DMS79 (cell line): ENCODE results near the gene MAST1.
"Not testable (repeated sequence)": the region's sequence is repeated elsewhere in the genome, so short reads cannot be mapped to it uniquely, and the experiment has no call there.

Experiments
- DNase-seq: peaks from one replicate; lab custom pipeline; 2025; lab: John Stamatoyannopoulos, UW

Gene MAST1

DNA sequence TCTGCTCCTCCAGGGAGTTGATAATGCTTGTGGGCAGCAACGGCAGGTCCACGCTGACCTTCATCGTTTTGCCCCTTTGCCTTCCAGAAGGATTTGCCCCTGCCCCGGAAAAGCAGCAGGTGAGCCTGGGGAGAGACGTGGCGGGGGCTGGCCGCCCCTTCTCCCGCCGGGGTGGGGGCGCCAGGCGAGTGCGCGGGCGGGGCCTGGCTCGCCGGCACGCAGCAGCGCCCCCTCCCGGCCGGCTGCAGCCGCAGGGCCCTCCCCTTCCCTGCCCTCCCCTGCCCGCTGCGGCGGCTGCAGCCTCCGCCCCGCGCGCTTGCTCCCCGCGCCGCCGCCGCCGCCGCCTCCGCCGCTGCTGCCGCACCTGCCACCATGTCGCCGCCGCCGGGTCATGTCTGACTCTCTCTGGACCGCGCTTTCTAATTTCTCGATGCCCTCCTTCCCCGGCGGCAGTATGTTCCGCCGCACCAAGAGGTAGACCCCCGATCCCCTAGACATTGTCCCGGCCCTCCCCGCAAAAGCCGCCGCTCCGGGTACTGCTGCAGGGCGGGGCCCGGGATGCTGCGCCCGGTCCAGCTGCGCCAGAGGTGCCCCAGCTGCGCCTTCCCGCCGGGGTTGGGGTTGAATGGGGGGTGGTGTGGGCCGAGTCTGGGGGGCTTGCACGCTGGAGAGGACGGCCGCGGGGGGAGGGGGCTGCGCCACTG is at the start of gene MAST1:
MAST1 (plus strand) TSS at position 334 of the 704 bp plus-strand sequence; CDS start at position 392, 58 bp downstream.
- DNase-seq: no peak

DNA sequence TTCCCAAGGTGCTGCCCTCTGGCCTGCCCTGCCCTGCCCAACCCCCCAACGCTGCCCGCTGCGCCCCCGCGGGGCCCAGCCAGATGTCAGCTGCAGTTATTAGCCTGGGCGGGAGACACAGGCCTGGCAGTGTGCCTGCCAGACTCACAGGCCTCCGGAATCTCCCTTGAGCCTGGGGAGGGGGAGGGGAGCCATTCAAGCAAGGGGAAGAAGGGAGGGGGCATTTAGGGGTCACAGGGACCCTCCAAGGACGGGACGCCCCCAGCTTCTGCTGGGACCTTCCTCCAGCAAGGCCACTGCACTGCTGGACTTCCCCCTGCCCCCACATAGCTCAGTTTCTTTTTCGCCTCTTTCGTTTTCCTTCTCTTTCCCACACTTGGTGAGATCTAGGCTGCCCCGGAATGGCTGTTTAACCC is 49.6 kb upstream of the MAST1 start:
- peak; percentile 64 for DNase-seq

DNA sequence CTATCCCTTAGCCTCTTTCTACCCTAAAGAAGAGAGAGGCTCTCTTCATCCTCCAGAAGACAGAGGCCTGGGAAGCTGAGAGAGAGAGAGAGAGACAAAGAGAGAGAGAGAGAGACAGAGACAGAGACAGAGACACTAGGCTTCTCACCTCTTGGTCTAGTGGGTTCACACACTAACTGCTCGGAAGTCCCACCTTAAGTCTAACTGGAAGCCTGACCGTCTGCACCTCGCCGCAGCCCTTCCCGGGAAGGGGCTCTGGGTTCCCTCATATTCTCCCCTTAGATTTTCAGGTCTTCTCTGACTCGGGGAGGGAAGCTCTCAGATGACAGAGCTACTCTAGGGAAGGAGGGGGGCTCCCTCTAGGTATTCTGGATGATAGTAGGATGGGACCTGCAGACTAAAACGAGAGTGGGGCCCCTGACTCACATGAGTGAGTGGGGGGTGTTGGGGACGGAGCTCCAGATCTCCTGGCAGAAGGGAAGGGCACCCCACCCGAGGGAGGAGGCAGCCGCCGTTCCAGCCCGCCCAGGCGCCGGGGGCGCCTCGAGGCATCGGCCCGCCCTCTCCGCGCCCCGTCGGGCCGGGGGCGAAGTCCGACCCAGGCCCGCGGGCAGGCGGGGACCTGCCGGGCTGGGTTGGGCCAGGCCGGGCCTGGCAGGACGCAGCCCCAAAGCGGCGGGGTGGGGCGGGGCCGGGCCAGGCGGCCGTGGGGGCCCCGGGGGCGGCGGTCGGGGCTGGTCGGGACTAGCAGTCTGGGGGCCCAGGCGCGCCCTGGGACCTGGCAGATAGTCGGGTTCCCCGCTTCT is 49.0 kb upstream of the MAST1 start:
- DNase-seq: no peak

DNA sequence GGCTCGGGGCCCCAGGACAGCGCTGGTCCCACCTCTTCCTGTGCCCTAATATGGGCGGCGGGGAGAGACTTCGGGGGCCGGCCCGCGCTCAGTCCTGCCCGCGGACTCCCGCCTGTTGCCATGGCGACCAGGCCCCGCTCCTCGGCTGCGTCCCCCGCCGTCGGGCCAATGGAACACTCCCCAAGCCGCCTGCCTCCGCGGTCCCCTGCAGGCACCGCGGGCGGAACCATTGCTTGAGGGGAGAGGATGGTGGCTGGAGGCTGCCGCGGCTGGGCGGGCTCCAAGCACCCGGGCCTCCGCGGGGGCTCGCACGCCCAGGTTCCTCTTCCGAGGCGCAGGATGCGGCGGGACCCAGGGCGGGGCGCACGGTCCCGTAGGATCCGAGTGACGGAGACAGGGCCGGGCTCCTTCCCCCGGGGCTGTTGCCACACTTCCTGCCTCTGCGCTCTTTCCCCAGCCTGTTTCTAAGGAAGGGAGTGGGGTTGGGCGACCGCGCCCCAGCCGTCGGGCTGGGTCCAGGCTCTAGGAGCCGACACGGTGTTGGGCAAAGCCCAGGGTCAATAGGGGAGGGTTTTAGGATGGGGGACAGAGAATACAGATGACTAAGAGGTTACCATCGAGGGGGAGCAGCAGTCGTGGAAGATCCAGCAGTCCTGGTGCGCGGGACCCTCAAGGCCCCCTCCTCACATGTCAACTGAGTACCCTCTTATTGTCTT is 48.3 kb upstream of the MAST1 start:
- DNase-seq: peak; percentile 94

DNA sequence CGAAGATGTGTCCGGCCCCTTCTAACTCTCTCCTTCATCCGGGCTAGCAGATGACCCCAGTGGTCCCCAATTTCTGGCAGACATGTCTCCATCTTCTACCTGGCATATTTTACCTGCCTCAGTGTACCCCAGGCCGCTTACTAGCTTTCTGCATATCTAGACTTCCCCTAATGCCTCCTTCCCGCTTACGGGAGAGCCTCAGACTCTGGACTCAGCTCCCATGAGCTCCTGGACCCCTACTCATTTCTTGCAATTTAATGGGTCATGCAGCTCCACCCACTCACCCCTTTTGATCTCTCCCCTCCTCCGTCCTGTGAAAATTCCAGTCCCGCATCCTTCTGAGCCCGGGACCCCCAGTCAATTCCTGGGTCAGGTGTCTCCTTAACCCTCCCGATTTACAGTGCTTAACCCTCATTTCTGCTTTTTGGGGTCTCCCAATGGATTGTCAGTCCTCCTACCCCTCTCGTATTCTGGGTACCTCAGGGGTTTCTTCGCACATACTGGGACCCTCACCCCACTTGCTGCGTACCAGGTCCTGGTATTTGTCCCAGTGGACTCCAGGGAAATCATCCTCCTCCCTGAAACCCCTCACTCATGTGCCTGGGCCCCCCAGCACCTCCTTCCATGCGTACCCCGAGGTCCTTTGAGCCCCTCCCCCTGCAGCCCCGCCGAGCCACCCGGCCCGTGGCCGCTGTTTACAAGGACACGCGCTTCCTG is 47.5 kb upstream of the MAST1 start:
- no peak for DNase-seq

DNA sequence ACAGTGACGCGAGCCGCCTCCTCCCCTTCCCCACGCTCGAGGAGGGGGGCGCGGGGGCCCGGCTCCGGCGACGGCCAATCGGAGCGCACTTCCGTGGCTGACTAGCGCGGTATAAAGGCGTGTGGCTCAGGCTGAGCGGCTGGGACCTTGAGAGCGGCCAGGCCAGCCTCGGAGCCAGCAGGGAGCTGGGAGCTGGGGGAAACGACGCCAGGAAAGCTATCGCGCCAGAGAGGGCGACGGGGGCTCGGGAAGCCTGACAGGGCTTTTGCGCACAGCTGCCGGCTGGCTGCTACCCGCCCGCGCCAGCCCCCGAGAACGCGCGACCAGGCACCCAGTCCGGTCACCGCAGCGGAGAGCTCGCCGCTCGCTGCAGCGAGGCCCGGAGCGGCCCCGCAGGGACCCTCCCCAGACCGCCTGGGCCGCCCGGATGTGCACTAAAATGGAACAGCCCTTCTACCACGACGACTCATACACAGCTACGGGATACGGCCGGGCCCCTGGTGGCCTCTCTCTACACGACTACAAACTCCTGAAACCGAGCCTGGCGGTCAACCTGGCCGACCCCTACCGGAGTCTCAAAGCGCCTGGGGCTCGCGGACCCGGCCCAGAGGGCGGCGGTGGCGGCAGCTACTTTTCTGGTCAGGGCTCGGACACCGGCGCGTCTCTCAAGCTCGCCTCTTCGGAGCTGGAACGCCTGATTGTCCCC is 46.8 kb upstream of the MAST1 start, which contains the start of gene JUNB:
JUNB (plus strand) TSS at position 142 of the 706 bp plus-strand sequence; CDS start at position 428, 286 bp downstream.
- peak; percentile 91 for DNase-seq

DNA sequence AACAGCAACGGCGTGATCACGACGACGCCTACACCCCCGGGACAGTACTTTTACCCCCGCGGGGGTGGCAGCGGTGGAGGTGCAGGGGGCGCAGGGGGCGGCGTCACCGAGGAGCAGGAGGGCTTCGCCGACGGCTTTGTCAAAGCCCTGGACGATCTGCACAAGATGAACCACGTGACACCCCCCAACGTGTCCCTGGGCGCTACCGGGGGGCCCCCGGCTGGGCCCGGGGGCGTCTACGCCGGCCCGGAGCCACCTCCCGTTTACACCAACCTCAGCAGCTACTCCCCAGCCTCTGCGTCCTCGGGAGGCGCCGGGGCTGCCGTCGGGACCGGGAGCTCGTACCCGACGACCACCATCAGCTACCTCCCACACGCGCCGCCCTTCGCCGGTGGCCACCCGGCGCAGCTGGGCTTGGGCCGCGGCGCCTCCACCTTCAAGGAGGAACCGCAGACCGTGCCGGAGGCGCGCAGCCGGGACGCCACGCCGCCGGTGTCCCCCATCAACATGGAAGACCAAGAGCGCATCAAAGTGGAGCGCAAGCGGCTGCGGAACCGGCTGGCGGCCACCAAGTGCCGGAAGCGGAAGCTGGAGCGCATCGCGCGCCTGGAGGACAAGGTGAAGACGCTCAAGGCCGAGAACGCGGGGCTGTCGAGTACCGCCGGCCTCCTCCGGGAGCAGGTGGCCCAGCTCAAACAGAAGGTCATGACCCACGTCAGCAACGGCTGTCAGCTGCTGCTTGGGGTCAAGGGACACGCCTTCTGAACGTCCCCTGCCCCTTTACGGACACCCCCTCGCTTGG is 46.1 kb upstream of the MAST1 start:
- DNase-seq: peak; percentile 76

DNA sequence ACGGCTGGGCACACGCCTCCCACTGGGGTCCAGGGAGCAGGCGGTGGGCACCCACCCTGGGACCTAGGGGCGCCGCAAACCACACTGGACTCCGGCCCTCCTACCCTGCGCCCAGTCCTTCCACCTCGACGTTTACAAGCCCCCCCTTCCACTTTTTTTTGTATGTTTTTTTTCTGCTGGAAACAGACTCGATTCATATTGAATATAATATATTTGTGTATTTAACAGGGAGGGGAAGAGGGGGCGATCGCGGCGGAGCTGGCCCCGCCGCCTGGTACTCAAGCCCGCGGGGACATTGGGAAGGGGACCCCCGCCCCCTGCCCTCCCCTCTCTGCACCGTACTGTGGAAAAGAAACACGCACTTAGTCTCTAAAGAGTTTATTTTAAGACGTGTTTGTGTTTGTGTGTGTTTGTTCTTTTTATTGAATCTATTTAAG is 45.4 kb upstream of the MAST1 start:
- no peak for DNase-seq

DNA sequence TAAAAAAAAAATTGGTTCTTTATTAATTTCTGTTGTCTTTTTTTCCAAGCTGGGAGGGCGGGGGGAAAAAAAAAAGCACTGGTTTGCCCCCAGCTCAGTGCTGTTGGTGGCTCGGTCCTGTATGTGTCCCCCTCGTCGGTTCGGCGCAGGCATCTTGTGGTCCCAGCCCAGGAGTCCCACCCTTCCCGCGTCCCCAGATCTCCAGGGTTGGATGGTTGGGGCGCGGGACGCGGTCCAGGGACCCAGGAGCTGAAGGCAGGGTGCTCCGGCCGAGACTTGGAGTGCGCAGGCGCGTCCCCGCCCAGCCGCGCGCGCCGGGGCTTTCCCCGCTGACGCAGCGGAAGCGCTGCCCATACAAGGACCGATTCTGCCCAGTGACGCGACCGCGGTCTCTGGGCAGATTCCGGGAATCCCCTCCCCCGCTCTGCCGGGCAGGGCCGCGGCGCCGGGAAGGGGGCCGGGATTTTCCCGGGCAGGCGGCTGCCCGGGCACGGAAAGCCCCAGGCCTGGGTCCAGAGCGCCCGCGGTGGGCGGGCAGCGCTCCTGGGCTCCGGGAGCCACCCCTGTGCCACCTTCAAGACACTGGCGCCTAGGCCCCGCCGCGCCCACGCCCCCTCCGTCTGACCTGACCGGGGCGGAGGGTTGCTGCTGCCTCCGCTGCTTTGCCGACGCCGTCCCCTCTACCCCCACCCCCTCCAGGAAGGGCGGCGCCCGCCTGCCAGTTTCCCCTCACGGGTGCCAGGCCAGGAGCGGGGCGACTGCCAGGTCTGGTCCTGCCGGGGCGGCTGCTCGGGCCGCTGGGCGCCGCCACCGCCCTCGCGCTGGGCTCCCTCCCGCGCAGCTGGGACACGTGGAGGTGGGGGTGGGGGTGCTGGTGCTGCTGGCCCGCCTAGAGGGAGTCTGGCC is 44.8 kb upstream of the MAST1 start:
- DNase-seq: peak; percentile 84

DNA sequence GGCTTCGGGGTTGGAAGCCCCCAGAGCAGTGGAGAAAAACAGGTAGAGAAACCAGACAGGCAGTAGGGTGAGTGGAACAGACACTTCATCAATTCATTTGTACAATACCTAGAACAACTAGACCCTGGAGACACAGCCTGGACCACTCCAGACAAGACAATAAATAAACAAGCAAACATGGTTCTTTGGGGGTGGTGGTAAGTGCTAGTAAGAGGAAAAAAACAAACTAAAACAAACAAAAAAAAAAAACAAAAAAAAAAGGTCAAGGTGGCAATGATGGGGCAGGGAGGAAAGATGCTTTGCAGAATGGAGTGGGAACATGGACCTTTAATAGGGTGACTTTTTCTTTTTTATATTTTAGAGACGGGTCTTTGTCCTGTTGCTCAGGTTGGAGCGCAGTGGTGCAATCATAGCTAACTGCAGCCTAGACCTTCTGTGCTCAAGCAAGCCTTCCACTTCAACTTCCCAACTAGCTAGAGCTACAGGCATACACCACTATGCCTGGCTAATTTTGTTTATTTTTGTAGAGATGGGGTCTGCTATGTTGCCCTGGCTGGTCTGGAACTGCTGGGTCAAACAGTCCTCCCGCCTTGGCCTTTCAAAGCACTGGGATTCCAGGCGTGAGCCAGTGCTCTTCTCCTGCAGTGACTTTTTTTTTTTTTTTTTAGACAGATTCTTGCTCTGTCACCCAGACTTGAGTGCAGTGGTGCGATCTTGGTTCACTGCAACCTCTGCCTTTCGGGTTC is 43.9 kb upstream of the MAST1 start:
- no peak for DNase-seq

DNA sequence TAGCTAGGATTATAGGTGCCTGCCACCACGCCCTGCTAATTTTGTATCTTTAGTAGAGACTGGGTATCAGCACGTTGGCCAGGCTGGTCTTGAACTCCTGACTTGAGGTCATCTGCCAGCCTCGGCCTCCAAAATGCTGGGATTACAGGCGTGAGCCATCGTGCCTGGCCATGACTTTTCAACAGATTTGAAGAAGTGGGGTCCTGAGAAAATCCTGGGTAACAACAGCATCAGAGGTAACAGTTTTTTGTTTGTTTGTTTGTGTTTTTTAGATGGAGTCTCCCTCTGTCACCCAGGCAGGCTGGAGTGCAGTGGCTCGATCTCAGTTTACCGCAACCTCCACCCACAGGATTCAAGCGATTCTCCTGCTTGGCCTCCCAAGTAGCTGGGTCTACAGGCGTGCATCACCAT is 43.3 kb upstream of the MAST1 start:
- no peak for DNase-seq

DNA sequence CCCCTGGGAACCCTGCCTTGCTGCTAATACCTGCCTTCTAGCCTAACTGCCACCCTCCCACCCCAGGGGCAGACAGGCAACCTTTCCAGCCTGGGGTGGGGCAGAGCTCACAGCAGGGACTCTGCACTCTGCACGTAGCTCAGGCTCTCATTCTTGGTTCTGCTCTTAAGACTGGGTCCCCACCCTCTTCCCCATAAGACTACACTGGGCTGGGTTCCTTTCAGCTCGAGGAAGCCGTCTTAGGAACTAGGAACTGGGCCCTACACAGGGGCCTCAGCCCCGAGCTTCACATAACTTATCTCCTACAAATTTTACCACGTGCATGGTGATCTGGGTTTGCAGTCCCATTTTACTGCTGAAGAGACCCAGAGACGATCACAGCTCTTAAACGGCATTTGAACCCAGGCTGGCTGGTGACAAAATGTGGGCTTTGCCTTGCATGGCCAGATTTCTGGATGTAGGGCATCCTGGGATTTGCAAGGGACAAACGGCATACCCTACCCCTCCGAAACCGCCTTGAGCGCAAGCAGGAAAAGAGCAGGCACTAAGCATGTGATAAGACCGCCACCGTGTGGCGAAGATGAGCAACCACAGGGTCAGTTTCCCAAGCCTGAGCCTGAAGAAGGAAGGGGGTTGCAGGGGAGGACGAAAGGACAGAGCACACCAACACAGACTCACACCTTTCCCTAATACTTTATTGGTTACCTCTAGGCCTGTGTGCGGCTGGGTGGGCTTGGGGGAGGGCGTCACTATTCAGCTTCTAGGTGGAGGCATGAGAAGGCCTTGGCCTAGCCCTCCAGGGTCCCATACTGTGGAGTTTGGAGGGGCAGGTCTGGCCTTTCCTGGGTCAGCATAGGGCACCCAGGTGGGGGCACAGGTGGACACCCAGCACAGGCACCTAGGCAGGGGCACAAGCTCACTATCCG is 41.9 kb upstream of the MAST1 start:
- peak; percentile 68 for DNase-seq

DNA sequence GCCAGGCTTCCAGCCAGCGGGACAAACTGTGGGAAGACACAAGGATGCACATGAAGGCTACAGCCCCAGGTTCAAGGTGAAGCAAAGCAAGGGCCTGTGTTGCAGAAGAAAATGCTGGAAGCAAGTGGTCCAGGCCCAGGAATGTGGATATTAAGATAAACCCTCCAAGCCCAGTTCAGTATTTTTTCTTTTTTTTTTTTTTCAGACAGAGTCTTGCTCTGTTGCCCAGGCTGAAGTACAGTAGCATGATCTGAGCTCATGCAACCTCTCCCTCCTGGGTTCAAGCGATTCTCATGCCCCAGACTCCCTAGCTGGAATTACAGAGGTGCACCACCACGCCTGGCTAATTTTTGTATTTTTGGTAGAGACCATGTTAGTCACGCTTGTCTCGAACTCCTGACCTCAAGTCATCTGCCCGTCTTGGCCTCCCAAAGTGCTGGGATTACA is 41.2 kb upstream of the MAST1 start:
- DNase-seq: no peak

DNA sequence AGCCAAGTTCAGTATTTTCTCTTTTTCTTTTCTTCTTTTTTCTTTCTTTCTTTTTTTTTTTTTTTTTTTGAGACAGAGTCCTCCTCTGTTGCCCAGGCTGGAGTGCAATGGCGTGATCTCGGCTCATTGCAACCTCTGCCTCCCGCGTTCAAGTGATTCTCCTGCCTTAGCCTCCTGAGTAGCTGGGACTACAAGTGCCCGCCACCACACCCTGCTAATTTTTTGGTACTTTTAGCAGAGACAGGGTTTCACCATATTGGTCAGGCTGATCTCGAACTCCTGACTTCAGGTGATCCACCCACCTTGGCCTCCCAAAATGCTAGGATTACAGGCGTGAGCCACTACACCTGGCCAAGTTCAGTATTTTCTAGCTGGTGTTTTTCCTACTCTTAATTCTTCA is 40.7 kb upstream of the MAST1 start:
- DNase-seq: not testable (repeated sequence)

DNA sequence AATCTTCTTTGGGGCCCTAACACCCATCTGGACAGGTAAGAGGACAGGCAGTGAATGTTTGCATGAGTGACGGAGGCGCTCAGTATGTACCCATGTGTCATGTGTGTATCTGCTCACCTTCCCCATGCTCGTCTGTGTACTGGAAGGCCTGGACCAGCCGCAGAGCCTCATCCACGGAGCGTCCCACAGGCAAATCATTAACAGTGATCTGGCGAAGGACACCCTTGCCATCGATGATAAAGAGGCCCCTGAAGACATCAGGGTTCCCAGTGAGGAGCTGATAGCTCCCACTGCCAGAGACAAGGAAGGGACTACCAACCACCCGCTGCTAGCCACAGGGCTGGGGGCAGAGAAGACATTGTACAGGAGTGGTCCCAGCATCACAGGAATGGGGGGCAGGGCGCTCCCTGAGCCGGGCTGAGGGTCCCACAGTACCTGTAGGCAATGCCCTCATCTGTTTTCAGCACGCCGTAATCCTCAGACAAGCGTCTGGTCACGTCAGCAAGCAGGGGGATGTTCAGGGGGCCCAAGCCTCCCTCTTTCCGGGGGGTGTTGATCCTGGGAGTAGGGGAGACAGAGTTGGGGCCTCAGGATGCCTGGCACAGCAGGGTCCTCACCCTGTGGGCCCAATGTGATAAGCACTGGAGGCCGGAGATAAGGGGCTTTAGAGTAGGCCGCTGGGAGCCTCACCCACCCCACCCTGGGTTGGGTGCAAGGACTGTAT is 38.4 kb upstream of the MAST1 start:
- no peak for DNase-seq

DNA sequence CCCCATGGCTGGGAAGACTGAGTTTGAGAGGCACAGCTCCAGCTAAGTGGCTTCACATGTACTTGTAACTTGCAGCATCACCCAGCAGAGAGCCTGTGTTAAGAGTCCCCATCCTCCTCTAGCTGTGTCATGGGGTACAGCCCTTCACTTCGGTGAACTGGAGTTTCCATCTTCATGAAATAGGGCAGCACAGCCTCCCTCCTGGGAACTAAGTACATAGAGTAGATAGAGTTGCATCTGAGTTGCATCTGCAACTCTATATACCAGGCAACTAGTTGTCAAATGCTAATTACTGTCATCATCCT is 37.9 kb upstream of the MAST1 start:
- DNase-seq: no peak

DNA sequence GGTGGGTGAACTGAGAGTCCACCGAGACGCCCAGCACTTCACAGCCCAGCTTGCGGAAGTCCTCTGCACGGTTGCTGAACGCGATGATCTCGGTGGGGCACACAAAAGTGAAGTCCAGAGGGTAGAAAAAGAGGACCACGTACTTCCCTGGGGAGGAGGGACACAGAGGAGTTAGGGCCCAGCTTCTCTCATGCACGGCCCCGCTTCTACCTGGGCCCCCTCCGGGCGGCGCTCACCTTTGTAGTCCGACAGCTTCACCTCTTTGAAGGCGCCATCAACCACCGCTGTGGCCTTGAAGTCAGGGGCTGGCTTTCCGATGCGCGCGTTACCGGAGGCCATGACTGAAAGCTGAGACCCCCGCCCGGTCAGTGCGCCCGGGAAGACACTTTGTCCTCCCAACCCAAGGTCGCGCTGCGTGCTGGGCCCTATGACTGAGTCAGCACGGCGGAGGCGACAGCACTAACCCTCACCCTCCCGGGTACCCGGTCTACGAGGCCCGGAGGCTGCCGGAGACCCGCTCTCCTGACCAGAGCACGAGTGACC is 37.3 kb upstream of the MAST1 start:
- no peak for DNase-seq
